Heart left ventricle (tissue), 13 donors: Measurements from ENCODE around the gene TMEM39B.

Source experiments
- POLR2A ChIP-seq, 2 donors: fragments of 450-650 bp; IDR thresholded peaks; one replicate each; pipeline ENCODE4 v1.6.1; 2017; ENCODE audit warnings: antibody characterized with exemption in 2 of 2, mild to moderate bottlenecking in 2 of 2, moderate library complexity in 2 of 2
- TF ChIP-seq, protein P1 (sequence below), 12 donors: fragments of 200-600 bp; sonication (generic) in 4 of 12; IDR thresholded peaks; one replicate each; pipeline versions ENCODE4 v1.5.0 to v1.8.0; 2018 to 2022; ENCODE audit warnings: antibody characterized with exemption in 12 of 12, mild to moderate bottlenecking in 5 of 12
- donor health status: ischemic (EF 13 %, LVEDD 7.1; RV severe dilation, severe dysfunction).
- donor health status: DM: no; HTN: yes; CAD: no.
- donor health status: DM: no; HTN: no; CAD: no.
- donor health status: ischemic (EF 25% LVEDD 6.9; RV normal size, moderate dysfunction).
- donor health status: ischemic (EF 25% LVEDD 5.7; RV mildly dilated, moderate dysfunction).
- donor health status: ischemic (EF 35%, LVEDD 5.7; RV mildly dilated, moderate dysfunction).
- donor health status: nonischemic (EF 11% LVEDD 7.7; RV severe dilation, severe dysfunction).
- donor health status: DM: yes; HTN: yes; CAD: no.
- donor health status: PGD.
- donor health status: ischemic (EF 29% LVEDD 5.4; RV normal size, mild dysfunction).
- donor health status: nonischemic (EF 23%, LVEDD 6.1; RV moderate dilation, normal function).

DNA sequence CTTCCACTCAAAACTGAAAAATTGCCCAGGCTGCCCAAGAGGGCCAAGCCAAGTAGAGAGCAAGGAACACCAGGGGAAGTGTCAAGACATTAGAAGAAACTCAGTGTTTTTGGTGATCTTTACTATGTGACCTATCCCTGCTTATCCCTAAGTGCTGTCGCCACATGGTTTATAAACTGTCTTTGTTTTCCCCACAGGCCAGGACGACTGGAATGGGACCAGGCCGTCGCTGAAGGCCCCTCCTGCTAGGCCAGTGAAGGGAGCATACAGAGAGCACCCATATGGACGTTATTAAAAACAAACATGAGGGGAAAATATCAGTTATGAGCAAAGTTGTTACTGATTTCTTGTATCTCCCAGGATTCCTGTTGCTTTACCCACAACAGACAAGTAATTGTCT, 30.4 kb upstream of the TMEM39B start:
- no peak for TF ChIP-seq POLR2A (IDR thresholded peaks at IDR 0.05)
- TF ChIP-seq, protein P1, sequence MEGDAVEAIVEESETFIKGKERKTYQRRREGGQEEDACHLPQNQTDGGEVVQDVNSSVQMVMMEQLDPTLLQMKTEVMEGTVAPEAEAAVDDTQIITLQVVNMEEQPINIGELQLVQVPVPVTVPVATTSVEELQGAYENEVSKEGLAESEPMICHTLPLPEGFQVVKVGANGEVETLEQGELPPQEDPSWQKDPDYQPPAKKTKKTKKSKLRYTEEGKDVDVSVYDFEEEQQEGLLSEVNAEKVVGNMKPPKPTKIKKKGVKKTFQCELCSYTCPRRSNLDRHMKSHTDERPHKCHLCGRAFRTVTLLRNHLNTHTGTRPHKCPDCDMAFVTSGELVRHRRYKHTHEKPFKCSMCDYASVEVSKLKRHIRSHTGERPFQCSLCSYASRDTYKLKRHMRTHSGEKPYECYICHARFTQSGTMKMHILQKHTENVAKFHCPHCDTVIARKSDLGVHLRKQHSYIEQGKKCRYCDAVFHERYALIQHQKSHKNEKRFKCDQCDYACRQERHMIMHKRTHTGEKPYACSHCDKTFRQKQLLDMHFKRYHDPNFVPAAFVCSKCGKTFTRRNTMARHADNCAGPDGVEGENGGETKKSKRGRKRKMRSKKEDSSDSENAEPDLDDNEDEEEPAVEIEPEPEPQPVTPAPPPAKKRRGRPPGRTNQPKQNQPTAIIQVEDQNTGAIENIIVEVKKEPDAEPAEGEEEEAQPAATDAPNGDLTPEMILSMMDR (IDR thresholded peaks at IDR 0.05): no peak
